CD4-positive, alpha-beta T cell (primary cell): ENCODE results near the gene BEGAIN. TPM values are rescaled to one million over a fixed set of nuclear protein-coding genes. Genes with fewer than 3 reads are reported as not detected.

Experiments
- ATAC-seq: fragments of 200-7000 bp; cut with Tn5 transposase; one replicate; pipeline ENCODE4 v1.10.0; 2022; ENCODE audit warnings: mild to moderate bottlenecking; ENCODE audit not compliant: poor library complexity
- CTCF ChIA-PET: fragments of 350-600 bp; sonication (Branson Sonifier 250); formaldehyde crosslinking; loops from one replicate; lab custom pipeline; 2021; ENCODE audit warnings: antibody characterized with exemption, inconsistent platforms; lab: Charles Lee
- POLR2A ChIA-PET: fragments of 350-600 bp; sonication (Branson Sonifier 250); formaldehyde crosslinking; loops from one replicate; lab custom pipeline; 2021; ENCODE audit warnings: antibody characterized with exemption, inconsistent platforms; lab: Charles Lee
- DNase-seq, 14 experiments: peaks; one replicate each; pipeline ENCODE4 v3.0.0-alpha.2; 2013 to 2020; ENCODE audit warnings: mixed read lengths in 2 of 14
- H3K27ac ChIP-seq, 2 donors: one replicate each; pipeline versions ENCODE4 v1.5.1 to v1.7.0; 2013; ENCODE audit warnings: low read length in 2 of 2, low read depth in 1 of 2, mild to moderate bottlenecking in 1 of 2
- H3K27me3 ChIP-seq, 2 experiments: 1 replicate in 1 of 2; 2 replicates in 1 of 2; pipeline versions ENCODE4 v1.6.1 to v1.7.0; 2013; ENCODE audit warnings: low read length in 2 of 2, control low read depth in 1 of 2, mild to moderate bottlenecking in 1 of 2, moderate library complexity in 1 of 2; ENCODE audit not compliant: insufficient read depth in 2 of 2, control insufficient read depth in 1 of 2
- H3K36me3 ChIP-seq: one replicate; pipeline ENCODE4 v1.6.1; 2013; ENCODE audit warnings: low read length, control low read depth; ENCODE audit not compliant: insufficient read depth
- H3K4me1 ChIP-seq: one replicate; pipeline ENCODE4 v1.6.1; 2013; ENCODE audit warnings: low read length, control low read depth; ENCODE audit not compliant: insufficient read depth
- H3K4me3 ChIP-seq: one replicate; pipeline ENCODE4 v1.5.1; 2013; ENCODE audit warnings: mild to moderate bottlenecking, low read length, moderate library complexity
- H3K9me3 ChIP-seq, 2 experiments: 1 replicate in 1 of 2; 2 replicates in 1 of 2; pipeline versions ENCODE4 v1.6.1 to v1.7.0; 2013; ENCODE audit warnings: low read length in 2 of 2, mild to moderate bottlenecking in 2 of 2, control low read depth in 1 of 2, moderate library complexity in 1 of 2; ENCODE audit not compliant: control insufficient read depth in 1 of 2, insufficient read depth in 1 of 2
- H3K27ac Mint-ChIP-seq: one replicate; pipeline ENCODE4 v1.8.0; 2020; ENCODE audit warnings: mixed read lengths
- H3K27me3 Mint-ChIP-seq: one replicate; pipeline ENCODE4 v1.8.0; 2021; ENCODE audit warnings: mixed read lengths
- H3K36me3 Mint-ChIP-seq: one replicate; pipeline ENCODE4 v1.8.0; 2021; ENCODE audit warnings: low read depth, mixed read lengths
- H3K4me1 Mint-ChIP-seq: one replicate; pipeline ENCODE4 v1.8.0; 2021; ENCODE audit warnings: low read depth, mixed read lengths
- H3K4me3 Mint-ChIP-seq: one replicate; pipeline ENCODE4 v1.8.0; 2020; ENCODE audit warnings: mild to moderate bottlenecking, mixed read lengths
- H3K9me3 Mint-ChIP-seq: one replicate; pipeline ENCODE4 v1.8.0; 2020; ENCODE audit warnings: mixed read lengths
- intact Hi-C, 2 experiments: fragments of 100-400 bp; cut with DNase I in 1 of 2; cut with micrococcal nuclease in 1 of 2; formaldehyde crosslinking; loops; one replicate each; pipeline versions ENCODE4 v1.15.1 to v1.9.0; 2023 to 2025; cut with DNase I, micrococcal nuclease
- polyA plus RNA-seq, 2 donors: library from polyadenylated mRNA; unstranded; fragments of 120-200 nt; gene quantifications; one replicate each; pipeline ENCODE4 v1.2.1, GENCODE V29; 2013
- total RNA-seq, 174 experiments: library from RNA in 2 of 174; stranded (reverse) in 2 of 174; gene quantifications; one replicate each; pipeline ENCODE4 v1.2.3 and lab custom pipeline; 2021 to 2026
- TF ChIP-seq, protein P1 (sequence below): fragments of 200-600 bp; IDR thresholded peaks from one replicate; pipeline ENCODE4 v1.8.0; 2022; ENCODE audit warnings: antibody characterized with exemption, mild to moderate bottlenecking

Gene BEGAIN, protein sequence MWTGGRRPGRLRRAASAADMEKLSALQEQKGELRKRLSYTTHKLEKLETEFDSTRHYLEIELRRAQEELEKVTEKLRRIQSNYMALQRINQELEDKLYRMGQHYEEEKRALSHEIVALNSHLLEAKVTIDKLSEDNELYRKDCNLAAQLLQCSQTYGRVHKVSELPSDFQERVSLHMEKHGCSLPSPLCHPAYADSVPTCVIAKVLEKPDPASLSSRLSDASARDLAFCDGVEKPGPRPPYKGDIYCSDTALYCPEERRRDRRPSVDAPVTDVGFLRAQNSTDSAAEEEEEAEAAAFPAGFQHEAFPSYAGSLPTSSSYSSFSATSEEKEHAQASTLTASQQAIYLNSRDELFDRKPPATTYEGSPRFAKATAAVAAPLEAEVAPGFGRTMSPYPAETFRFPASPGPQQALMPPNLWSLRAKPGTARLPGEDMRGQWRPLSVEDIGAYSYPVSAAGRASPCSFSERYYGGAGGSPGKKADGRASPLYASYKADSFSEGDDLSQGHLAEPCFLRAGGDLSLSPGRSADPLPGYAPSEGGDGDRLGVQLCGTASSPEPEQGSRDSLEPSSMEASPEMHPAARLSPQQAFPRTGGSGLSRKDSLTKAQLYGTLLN
- total RNA-seq (1 to 10 TPM; 1.5 to 2.0 TPM), total RNA-seq (lab: John Stamatoyannopoulos, UW) (0.07 to 9.1 (median 1.8) reads per million in 172 experiments)
- 1.5 TPM for polyA plus RNA-seq (2013, experiment 1 of 2)
- 3.0 TPM for polyA plus RNA-seq (2013, experiment 2 of 2)

DNA sequence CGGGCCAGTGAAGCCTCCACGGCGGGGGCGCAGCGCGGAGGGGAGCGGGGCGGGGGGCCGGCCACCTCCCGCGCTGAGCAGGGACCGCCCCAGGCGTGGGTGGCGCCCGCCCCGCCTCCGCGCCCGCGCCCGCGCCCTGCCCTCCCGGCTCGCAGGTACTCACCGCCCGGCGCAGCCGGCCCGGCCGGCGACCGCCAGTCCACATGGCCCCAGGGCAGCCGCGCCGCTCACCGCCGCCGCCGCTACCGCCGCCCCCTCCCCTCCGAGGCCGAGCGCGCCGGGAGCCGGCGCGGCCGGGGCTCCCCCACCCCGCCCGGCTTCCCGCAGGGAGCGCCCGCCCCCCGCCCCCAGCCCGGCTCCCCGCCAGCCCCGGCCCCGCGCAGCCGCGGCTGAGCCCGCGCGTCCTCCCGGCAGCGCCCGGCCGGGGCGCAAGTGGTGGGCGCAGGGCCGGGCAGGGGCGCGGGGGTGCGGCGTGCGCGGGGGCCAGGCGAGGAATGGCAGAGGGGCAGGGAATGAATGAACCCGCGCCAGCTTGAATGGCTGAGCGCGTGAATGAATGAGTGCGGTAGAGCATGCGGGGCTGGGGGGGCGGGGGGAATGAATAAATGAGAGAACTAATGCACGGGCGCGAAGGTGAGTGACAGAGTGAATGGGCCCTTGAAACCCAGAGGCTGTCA is at the start of gene BEGAIN:
TSS of gene BEGAIN (minus strand) at position 332 of the 677 bp plus-strand sequence. CDS start at position 205, 127 bp downstream.
- Mint-ChIP-seq H3K27ac (no peak within 1 kb of the TSS), H3K27me3 (peaks cover 39% of the 10 kb centered on the region), H3K36me3 (no peaks in the 10 kb centered on the region), H3K4me1 (no peaks in the 10 kb centered on the region), H3K4me3 (peak within 1 kb of the TSS; percentile 56), H3K9me3 (no peaks in the 10 kb centered on the region)
- Histone ChIP-seq H3K4me1 (peaks cover 16% of the 10 kb centered on the region), H3K36me3 (no peaks in the 10 kb centered on the region), H3K9me3 (peaks cover 0 to 6% of the 10 kb centered on the region in 2 experiments), H3K27me3 (peaks cover 11 to 20% of the 10 kb centered on the region in 2 experiments), H3K27ac (no peak within 1 kb of the TSS), H3K4me3 (peak within 1 kb of the TSS; percentile 49)
- peak in 4 of 14 experiments; percentile 7 to 43 (median 26) for DNase-seq
- no peak for ATAC-seq
- POLR2A ChIA-PET, result no interaction called here
- TF ChIP-seq, protein P1, sequence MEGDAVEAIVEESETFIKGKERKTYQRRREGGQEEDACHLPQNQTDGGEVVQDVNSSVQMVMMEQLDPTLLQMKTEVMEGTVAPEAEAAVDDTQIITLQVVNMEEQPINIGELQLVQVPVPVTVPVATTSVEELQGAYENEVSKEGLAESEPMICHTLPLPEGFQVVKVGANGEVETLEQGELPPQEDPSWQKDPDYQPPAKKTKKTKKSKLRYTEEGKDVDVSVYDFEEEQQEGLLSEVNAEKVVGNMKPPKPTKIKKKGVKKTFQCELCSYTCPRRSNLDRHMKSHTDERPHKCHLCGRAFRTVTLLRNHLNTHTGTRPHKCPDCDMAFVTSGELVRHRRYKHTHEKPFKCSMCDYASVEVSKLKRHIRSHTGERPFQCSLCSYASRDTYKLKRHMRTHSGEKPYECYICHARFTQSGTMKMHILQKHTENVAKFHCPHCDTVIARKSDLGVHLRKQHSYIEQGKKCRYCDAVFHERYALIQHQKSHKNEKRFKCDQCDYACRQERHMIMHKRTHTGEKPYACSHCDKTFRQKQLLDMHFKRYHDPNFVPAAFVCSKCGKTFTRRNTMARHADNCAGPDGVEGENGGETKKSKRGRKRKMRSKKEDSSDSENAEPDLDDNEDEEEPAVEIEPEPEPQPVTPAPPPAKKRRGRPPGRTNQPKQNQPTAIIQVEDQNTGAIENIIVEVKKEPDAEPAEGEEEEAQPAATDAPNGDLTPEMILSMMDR, result no peak
- CTCF ChIA-PET, result no interaction called here
- intact Hi-C loops, result no loop called here

DNA sequence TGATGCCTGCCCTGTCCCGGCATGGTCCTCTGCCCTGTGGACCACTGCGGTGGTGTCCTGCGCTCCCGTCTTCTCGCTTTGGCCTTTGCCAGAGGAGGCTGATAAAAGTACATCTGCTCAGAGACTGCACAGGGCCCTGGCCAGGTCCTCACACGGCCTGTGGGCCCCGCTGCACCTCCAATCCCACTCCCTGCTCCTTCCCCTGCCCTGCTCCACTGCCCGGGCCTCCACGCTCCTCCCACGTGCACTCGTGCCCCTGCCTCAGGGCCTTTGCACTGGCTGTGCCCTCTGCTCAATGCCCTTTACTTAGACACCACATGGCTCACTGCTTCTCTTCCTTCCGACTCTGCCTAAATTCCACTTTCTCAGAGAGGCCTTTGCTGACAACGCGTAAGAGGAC is 49.3 kb upstream of the BEGAIN start:
- intact Hi-C loops, result no loop called here
- H3K27ac Mint-ChIP-seq, result no peak overlapping the region

DNA sequence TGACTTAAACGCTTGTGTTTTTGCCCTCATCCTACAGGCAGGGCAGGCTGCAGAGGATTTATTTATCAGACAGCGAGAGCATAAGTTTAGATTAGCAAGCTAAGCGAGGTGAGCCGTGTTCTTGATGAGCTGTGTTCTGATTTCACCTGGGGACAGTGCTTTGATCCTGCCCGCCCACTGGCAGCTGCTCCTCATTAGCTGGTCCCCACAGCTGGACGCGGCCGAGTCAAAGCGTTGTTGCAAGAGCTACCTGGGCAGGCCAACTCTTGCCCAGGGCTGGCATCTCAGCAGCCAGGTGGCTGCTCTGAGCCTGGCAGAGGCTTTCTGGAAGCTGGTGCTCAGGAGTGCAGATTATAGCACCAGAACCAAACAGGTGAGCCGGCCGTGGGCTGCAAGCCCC is 46.8 kb upstream of the BEGAIN start:
- no peaks in the 10 kb centered on the region for H3K27me3 ChIP-seq
- ATAC-seq (no peak), DNase-seq (no peak)
- Mint-ChIP-seq H3K36me3 (no peaks in the 10 kb centered on the region), H3K4me3 (no peak overlapping the region), H3K27ac (no peak overlapping the region), H3K9me3 (no peaks in the 10 kb centered on the region), H3K4me1 (peaks cover 10% of the 10 kb centered on the region), H3K27me3 (no peaks in the 10 kb centered on the region)
- ChIA-PET POLR2A (no interaction called here), CTCF (interaction anchor here (3.0 kb wide), 1 partner anchor 12 kb away, joined by 13 read pairs; no protein-coding TSS in a partner anchor)
- TF ChIP-seq, protein P1, result no peak
- H3K27ac ChIP-seq, result no peak overlapping the region
- peaks cover 20% of the 10 kb centered on the region for H3K4me1 ChIP-seq
- peaks cover 0 to 4% of the 10 kb centered on the region in 2 experiments for H3K9me3 ChIP-seq
- intact Hi-C loops, result no loop called here
- no peak overlapping the region for H3K4me3 ChIP-seq
- no peaks in the 10 kb centered on the region for H3K36me3 ChIP-seq

More for the DNA sequence above, 49.3 kb upstream of the BEGAIN start:
- DNase-seq (no peak), ATAC-seq (no peak)
- Mint-ChIP-seq H3K36me3 (no peaks in the 10 kb centered on the region), H3K4me3 (no peak overlapping the region), H3K27me3 (no peaks in the 10 kb centered on the region), H3K9me3 (no peaks in the 10 kb centered on the region), H3K4me1 (peaks cover 35% of the 10 kb centered on the region)
- Histone ChIP-seq H3K9me3 (peaks cover 0 to 4% of the 10 kb centered on the region in 2 experiments), H3K27ac (no peak overlapping the region), H3K4me1 (peaks cover 45% of the 10 kb centered on the region), H3K4me3 (no peak overlapping the region), H3K27me3 (no peaks in the 10 kb centered on the region), H3K36me3 (no peaks in the 10 kb centered on the region)
- ChIA-PET POLR2A (interaction anchor here (1.5 kb wide), 1 partner anchor 9 kb away, joined by 4 read pairs; no protein-coding TSS in a partner anchor), CTCF (interaction anchor here (1.0 to 3.0 kb wide), 2 partner anchors 9 kb away, joined by 3 to 13 read pairs; no protein-coding TSS in a partner anchor)
- TF ChIP-seq, protein P1, result no peak
